Adrenal gland (tissue), 5 donors: ENCODE results near the gene DAB2.

ENCODE experiments used
- POLR2A ChIP-seq, 2 donors: fragments of 450-650 bp; IDR thresholded peaks; one replicate each; pipeline ENCODE4 v1.6.1; 2017; ENCODE audit warnings: antibody characterized with exemption in 2 of 2, mild to moderate bottlenecking in 2 of 2, moderate library complexity in 1 of 2
- TF ChIP-seq, protein P1 (sequence below), 6 experiments: fragments of 450-650 bp in 4 of 6; fragments of 200-600 bp in 2 of 6; sonication (generic) in 1 of 6; IDR thresholded peaks; 1 replicate in 5 of 6; 2 replicates in 1 of 6; pipeline versions ENCODE4 v1.5.1 to v1.8.0; 2016 to 2021; ENCODE audit warnings: antibody characterized with exemption in 6 of 6, mild to moderate bottlenecking in 2 of 6, moderate library complexity in 1 of 6
- donor health status: DM: no; HTN: no; CAD: no.

DNA sequence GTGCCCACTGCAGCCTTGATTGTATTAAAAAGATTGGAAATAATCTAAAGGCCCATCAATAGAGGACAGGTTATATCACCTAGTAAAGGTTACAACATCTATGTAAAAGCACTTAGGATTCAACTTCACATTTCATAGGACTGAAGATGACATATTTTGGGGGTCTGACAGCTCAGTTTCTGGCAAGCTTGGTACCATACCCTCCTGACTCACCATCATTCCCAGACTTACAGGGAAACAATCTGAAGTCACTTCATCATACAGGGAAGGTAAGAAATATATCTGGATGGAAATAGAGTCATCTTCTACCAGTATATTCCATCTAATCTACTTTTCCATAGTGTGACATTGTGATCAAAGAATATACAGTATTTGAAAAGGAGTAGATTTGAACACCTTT is 28.8 kb upstream of the DAB2 start:
- no peak for TF ChIP-seq POLR2A (IDR thresholded peaks at IDR 0.05)
- TF ChIP-seq, protein P1, sequence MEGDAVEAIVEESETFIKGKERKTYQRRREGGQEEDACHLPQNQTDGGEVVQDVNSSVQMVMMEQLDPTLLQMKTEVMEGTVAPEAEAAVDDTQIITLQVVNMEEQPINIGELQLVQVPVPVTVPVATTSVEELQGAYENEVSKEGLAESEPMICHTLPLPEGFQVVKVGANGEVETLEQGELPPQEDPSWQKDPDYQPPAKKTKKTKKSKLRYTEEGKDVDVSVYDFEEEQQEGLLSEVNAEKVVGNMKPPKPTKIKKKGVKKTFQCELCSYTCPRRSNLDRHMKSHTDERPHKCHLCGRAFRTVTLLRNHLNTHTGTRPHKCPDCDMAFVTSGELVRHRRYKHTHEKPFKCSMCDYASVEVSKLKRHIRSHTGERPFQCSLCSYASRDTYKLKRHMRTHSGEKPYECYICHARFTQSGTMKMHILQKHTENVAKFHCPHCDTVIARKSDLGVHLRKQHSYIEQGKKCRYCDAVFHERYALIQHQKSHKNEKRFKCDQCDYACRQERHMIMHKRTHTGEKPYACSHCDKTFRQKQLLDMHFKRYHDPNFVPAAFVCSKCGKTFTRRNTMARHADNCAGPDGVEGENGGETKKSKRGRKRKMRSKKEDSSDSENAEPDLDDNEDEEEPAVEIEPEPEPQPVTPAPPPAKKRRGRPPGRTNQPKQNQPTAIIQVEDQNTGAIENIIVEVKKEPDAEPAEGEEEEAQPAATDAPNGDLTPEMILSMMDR (IDR thresholded peaks at IDR 0.05) = no peak
